Measurements from ENCODE around the gene NRXN2.

Gene NRXN2

GRCh38 chr11:64758330-64759079 is 35.5 kb upstream of the NRXN2 start:
- DNase-seq: no peak

- no peak for DNase-seq
These were observed 34.7 kb upstream of the NRXN2 start for GRCh38 chr11:64757549-64758329.

- DNase-seq: no peak
These were observed 32.8 kb upstream of the NRXN2 start for GRCh38 chr11:64755681-64756361.

- no peak for DNase-seq
These were observed 32.1 kb upstream of the NRXN2 start for GRCh38 chr11:64754919-64755662.

- DNase-seq: no peak
These were observed 31.3 kb upstream of the NRXN2 start for GRCh38 chr11:64754124-64754918.

- no peak for DNase-seq
These were observed 30.6 kb upstream of the NRXN2 start for GRCh38 chr11:64753380-64754123.

GRCh38 chr11:64753019-64753379 is 30.0 kb upstream of the NRXN2 start:
- no peak for DNase-seq

- DNase-seq: no peak
These were observed 29.4 kb upstream of the NRXN2 start for GRCh38 chr11:64752175-64752970.

- DNase-seq: no peak
These were observed 28.6 kb upstream of the NRXN2 start for GRCh38 chr11:64751580-64751979.

GRCh38 chr11:64751136-64751535 is 28.1 kb upstream of the NRXN2 start:
- DNase-seq: no peak

GRCh38 chr11:64750361-64751054 is 27.5 kb upstream of the NRXN2 start:
- DNase-seq: no peak

- DNase-seq: no peak
These were observed 25.1 kb upstream of the NRXN2 start for GRCh38 chr11:64747961-64748665.

- DNase-seq: no peak
These were observed 23.5 kb upstream of the NRXN2 start for GRCh38 chr11:64746486-64746885.

- DNase-seq: peak; percentile 57 to 67
These were observed 22.7 kb upstream of the NRXN2 start for GRCh38 chr11:64745521-64746328.

GRCh38 chr11:64745189-64745520 is 22.2 kb upstream of the NRXN2 start:
- DNase-seq: peak; percentile 49 to 62

GRCh38 chr11:64744544-64745188 is 21.7 kb upstream of the NRXN2 start:
- DNase-seq: no peak

GRCh38 chr11:64743591-64744543 is 20.9 kb upstream of the NRXN2 start, which contains the start of gene RASGRP2:
RASGRP2 (minus strand) TSS chr11:64744142; CDS start chr11:64742866, 1,276 bp downstream.
- DNase-seq: peak; percentile 84 to 87
